T-helper 17 cell (primary cell): ENCODE results near the gene KIRREL3. TPM values are rescaled to one million over a fixed set of nuclear protein-coding genes. Genes with fewer than 3 reads are reported as not detected.
A peak's percentile ranks its signal among the peaks of the same experiment; 100 is the strongest.

Experiments
- ATAC-seq: fragments of 150-1000 bp; cut with Tn5 transposase; 2 replicates; pipeline ENCODE4 v1.10.0; 2021; ENCODE audit warnings: mild to moderate bottlenecking, moderate library complexity
- DNase-seq, 3 donors: peaks; one replicate each; pipeline versions ENCODE4 v3.0.0 to v3.0.0-alpha.2; 2020 to 2021
- H3K9me3 ChIP-seq: one replicate; pipeline ENCODE4 v1.7.0; 2013; ENCODE audit warnings: low read length, mild to moderate bottlenecking; ENCODE audit not compliant: control insufficient read depth, poor library complexity, severe bottlenecking
- H3K27ac Mint-ChIP-seq: one replicate; pipeline ENCODE4 v1.8.0; 2022; ENCODE audit warnings: mild to moderate bottlenecking, moderate library complexity, mixed read lengths
- H3K27me3 Mint-ChIP-seq: one replicate; pipeline ENCODE4 v1.8.0; 2022; ENCODE audit warnings: mixed read lengths
- H3K36me3 Mint-ChIP-seq: one replicate; pipeline ENCODE4 v1.8.0; 2022; ENCODE audit warnings: low read depth, mixed read lengths
- H3K4me1 Mint-ChIP-seq: one replicate; pipeline ENCODE4 v1.8.0; 2022; ENCODE audit warnings: mild to moderate bottlenecking, mixed read lengths
- H3K4me3 Mint-ChIP-seq: one replicate; pipeline ENCODE4 v1.8.0; 2022; ENCODE audit warnings: mild to moderate bottlenecking, moderate library complexity, mixed read lengths
- total RNA-seq, 4 donors: library from RNA in 2 of 4; stranded (reverse) in 2 of 4; gene quantifications; one replicate each; pipeline ENCODE4 v1.2.3 and lab custom pipeline; 2022 to 2026

The KIRREL3 gene
- total RNA-seq, 2 donors from 2014 or later: not detected

DNA sequence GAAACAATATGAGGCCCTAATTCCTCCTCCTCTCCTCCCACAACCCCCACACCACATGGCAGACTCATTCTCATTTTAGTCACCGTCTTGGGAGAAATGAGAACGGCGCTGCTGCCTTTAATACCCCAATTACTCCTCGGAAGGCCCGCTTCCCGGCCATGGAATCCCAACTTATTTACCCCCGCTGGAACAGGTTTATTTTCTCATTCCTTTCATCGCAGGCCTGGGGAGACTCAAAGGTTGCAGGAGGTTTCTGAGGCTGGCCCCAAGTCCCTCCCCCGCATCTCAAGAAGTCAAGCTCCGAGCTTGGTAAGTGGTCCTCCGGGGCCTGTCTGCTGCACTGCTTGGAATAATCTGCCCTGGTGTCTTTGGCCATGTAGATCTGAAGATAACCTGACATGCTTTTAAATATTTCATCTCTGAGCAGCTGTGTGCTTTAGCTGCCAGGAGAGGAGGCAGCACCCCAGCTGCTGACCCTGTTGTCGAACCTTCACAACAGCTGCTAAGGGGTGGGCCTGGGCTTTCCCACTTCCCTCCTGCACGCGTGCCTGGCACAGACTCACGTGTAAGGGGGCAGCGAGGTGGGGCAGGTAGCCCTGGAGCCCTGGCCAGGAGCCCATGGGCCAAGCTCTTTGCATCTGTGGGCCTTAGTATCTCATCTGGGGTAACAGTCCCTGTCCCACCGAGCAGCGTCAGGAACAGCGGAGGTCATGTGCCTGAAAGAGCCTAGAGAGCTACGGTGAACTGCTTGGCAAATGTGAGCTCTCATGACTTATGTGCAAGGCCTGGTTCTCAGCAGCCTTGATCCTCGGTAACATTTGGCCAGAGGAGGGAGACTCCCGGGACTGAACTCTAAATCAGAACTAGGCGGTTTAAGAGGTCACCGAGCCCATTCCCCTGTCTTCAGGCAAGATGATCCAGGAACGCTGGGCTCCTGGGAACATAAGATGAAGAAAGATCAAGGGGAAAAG, 480.5 kb downstream of the KIRREL3 start:
- no peaks in the 10 kb centered on the region for H3K36me3 Mint-ChIP-seq
- H3K27ac Mint-ChIP-seq: no peak overlapping the region
- ATAC-seq (no peak), DNase-seq (no peak)
- H3K27me3 Mint-ChIP-seq: peaks cover 61% of the 10 kb centered on the region
- H3K4me1 Mint-ChIP-seq: peaks cover 4% of the 10 kb centered on the region
- peak overlapping the region; percentile 5 for H3K4me3 Mint-ChIP-seq
- no peaks in the 10 kb centered on the region for H3K9me3 ChIP-seq

DNA sequence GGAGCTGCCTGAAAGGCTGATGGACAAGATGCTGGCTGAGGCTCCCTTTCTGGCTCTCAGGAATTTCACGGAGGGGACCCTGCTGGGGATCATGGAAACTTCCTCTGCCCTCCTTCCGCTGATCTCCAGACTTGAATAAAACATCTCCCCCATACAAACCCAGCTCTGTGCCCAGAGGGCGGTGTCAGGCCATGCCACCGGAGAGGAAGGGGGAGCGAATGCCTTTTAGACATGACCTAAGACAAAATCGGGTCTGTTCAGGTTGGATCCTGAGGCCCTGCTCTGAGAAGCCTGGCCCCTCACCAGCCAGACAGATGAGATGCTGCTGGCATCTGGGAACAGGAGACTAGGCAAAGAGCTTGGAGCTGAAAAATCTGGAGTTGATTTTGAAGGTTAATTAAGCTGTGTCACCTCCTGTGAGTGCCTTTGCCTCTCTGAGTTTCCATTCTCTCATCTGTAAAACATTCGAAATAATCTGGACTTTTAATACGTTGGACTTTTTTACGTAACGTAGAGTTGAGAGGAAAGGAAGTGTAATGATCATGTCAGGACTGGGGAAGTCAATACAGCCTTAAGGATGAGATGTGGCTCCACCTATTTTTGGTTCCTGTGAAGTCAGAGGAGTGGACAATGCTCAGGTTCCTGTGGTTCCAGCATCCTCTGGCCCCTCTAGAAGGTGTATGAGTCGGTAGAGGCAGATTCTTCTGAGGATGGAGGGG, 481.4 kb downstream of the KIRREL3 start:
- Mint-ChIP-seq H3K36me3 (no peaks in the 10 kb centered on the region), H3K27me3 (peaks cover 62% of the 10 kb centered on the region), H3K4me3 (no peak overlapping the region), H3K4me1 (peaks cover 4% of the 10 kb centered on the region), H3K27ac (no peak overlapping the region)
- DNase-seq (no peak), ATAC-seq (no peak)
- no peaks in the 10 kb centered on the region for H3K9me3 ChIP-seq

DNA sequence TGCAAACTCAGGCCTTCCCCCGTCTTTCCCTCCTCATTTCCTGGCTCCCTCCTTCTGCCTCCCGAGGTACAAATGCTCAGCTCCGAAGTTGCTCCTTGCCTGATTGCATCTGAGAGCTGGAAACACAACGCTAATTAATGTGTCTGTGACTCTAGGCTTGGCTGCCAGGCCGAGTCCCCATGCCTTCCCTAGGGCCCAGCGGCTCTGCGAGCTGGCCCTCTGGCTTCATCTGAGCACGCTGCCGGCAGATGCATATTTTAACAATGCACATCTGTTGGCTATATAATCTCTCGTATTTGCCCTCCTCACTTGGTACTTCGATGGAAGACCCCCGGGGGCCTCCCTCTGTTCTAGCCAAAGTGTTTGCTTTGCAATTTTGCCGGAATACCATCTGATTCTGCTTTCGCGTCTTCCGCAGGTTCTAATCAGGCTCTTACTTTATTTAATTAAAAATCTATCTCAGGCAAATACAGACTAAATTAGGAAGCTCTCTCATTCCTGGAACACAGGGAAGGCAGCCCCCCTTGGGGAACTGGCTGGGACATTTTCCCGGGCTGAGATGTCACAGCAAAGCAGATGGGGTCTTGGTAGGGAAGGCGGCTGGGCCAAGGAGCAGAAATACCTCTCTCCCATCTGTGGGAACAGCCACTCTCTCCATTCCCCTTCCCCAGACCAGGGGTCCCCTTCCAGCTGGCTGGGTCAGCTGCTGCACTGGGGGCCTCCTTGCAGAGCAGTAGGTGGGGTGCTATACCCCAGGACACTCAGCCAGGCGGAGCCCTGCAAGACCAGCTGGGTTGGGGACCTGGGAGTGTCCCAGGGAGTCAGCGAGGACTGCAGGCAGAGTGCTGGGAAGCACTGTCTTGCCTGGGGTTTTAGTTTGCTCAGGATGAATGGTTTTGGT, 482.2 kb downstream of the KIRREL3 start:
- DNase-seq: no peak
- Mint-ChIP-seq H3K27me3 (peaks cover 63% of the 10 kb centered on the region), H3K4me1 (peaks cover 2% of the 10 kb centered on the region), H3K27ac (no peak overlapping the region), H3K36me3 (no peaks in the 10 kb centered on the region), H3K4me3 (no peak overlapping the region)
- no peak for ATAC-seq
- no peaks in the 10 kb centered on the region for H3K9me3 ChIP-seq

DNA sequence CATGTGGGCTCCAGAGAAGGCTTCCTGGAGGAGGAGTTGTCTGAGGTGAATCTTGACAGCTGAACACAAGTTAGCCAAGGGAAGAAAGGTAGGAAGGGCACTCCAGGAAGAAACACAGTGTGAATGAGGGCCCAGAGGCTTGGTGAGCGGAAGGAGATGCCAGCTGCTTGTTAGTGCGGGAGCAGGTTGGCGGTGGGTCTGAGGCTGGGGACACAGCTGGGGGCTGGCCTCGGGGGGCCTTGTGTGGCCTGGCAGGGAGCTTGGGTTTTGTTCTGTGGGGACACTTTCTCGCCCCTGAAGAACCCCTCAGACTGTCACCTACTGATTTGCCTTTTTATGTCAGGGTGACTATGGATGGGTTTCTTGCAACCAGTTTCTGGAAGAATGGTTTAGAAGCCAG, 485.1 kb downstream of the KIRREL3 start:
- Mint-ChIP-seq H3K27me3 (peaks cover 83% of the 10 kb centered on the region), H3K4me3 (no peak overlapping the region), H3K4me1 (peaks cover 2% of the 10 kb centered on the region), H3K27ac (peak overlapping the region; percentile 68), H3K36me3 (no peaks in the 10 kb centered on the region)
- ATAC-seq (no peak), DNase-seq (no peak)
- H3K9me3 ChIP-seq: no peaks in the 10 kb centered on the region

DNA sequence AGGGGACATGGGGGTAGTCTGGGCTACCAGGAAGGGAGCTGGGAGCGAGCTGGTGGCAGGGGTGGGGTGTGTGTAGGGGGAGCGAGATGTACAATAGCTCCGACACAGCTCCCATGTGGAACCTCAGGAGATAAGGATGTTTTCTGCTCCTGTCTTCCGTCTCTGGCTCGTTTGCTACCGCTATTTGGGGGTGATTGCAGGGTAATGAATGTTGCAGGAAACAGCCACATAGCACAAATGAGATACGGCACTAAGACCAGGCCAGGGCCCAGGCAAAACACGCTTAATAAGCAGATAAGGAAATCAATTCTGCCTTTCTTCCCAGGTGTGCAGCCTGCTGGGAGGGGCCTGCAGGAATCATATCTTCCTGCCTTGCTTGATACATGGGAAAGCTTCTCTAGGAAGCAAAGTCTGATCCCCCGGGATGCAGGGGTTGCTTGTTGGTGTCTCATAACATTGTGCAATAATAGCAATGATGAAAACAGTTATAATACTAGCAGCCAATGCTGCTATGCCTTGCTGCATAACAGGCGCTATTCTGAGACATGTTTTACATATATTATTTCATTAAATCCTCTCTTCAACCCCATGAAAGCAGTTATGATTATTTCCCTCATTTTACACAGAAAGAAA, 486.4 kb downstream of the KIRREL3 start:
- no peak for ATAC-seq
- Mint-ChIP-seq H3K36me3 (no peaks in the 10 kb centered on the region), H3K4me1 (peaks cover 2% of the 10 kb centered on the region), H3K4me3 (no peak overlapping the region), H3K27me3 (peaks cover 81% of the 10 kb centered on the region), H3K27ac (no peak overlapping the region)
- no peak for DNase-seq
- no peaks in the 10 kb centered on the region for H3K9me3 ChIP-seq

DNA sequence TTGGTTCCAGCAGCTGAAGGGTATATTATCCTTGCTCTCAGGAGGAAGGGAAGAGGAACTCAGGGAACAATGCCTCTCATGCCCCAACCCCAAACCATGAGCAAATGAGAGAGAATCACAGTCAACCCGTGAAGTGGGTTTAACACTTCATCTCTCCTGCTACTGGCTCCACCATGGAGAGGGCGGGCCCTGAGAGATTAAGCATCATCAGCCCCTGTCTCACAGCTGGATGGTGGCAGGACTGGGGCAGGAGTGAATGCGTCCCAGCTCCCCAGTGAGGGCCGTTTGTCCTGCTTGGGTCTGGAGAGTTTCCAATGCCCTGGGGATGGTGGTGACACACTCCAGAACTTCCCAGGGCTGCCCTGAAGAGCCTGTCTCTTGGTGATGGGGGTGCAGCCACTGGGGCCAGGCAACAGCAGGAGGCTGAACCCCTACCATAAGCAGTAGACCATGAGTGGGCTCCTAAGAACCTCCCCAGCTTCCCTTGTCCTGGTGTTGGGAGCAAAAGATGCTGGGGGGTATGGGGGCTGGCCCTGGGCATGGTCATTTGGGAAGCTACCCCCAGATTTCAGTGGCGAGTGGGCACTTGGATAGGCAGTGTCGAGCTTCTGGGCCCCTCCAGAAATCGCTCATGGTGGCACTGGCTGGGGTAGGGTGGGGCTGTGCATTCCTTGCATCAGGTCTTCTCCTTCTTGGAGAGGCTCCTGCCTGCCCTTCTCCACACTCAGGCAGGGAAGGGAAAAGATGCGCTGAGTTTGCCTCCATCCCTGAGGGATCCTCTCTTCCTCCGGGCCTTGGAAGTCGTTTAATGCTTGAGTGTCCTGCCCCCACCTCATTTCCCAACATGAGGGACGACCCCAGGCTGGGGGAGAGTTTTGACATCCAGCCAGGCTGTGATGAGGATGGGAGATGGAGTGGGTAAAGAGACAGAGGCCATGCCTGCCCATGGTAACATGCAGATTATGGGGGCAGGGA, 487.5 kb downstream of the KIRREL3 start:
- H3K4me1 Mint-ChIP-seq: peaks cover 2% of the 10 kb centered on the region
- H3K4me3 Mint-ChIP-seq: no peak overlapping the region
- no peaks in the 10 kb centered on the region for H3K9me3 ChIP-seq
- no peak overlapping the region for H3K27ac Mint-ChIP-seq
- no peaks in the 10 kb centered on the region for H3K36me3 Mint-ChIP-seq
- no peak for DNase-seq
- no peak for ATAC-seq
- peaks cover 82% of the 10 kb centered on the region for H3K27me3 Mint-ChIP-seq

DNA sequence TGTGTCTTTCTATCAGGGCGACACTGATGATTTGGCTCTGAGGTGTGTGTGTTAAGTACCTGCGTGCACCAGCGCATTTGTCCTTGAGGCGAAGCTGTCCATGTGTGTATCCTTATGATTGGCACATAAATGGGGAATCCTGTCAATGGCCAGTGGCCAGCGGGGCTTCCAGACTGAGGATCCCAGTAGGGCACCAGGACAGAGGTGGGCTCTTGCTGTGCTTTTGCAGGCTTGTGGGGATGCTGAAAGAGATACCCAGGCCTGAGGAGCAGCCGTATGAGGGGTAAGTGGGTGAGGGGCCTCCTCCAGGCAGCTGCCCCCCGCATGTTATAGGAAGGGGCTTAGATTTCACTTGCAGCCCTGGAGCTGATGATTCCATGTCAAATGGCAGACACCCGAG, 488.3 kb downstream of the KIRREL3 start:
- no peaks in the 10 kb centered on the region for H3K36me3 Mint-ChIP-seq
- peaks cover 2% of the 10 kb centered on the region for H3K4me1 Mint-ChIP-seq
- H3K27me3 Mint-ChIP-seq: peaks cover 82% of the 10 kb centered on the region
- no peak overlapping the region for H3K4me3 Mint-ChIP-seq
- H3K9me3 ChIP-seq: no peaks in the 10 kb centered on the region
- no peak for DNase-seq
- H3K27ac Mint-ChIP-seq: no peak overlapping the region
- ATAC-seq: no peak

DNA sequence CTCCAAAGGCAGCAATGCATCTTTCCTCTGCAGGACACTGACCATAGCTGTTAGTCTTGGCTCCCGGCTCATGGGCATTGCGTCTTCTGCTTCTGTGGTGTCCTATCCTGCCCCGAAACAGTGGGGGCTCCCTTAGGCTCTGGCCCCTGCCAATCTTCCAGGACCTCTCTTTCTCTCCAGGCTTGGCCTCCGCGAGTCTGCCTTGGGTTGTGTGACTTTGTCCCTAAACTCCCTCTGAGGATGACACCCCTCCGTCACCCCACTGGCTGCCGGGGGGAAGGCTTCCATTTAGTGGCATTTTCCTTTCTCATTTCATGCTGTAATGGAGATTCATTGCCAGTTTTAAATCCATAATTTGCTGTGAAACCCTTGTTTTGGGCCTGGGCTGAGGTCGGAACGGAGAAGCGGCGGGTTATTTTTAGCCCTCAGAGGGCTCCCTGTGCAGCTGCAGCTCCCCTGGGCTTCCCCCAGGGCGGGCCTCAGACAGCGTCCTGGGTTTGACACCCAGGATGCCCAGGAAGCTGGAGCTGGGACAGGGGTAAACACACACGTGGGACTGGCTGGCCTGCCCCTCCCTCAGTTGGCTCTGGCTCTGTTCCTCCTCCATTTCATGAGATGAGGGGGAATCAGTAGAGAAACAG, 489.0 kb downstream of the KIRREL3 start:
- Mint-ChIP-seq H3K36me3 (no peaks in the 10 kb centered on the region), H3K4me3 (no peak overlapping the region), H3K27ac (no peak overlapping the region), H3K27me3 (peaks cover 78% of the 10 kb centered on the region), H3K4me1 (peaks cover 2% of the 10 kb centered on the region)
- DNase-seq (no peak), ATAC-seq (no peak)
- no peaks in the 10 kb centered on the region for H3K9me3 ChIP-seq

DNA sequence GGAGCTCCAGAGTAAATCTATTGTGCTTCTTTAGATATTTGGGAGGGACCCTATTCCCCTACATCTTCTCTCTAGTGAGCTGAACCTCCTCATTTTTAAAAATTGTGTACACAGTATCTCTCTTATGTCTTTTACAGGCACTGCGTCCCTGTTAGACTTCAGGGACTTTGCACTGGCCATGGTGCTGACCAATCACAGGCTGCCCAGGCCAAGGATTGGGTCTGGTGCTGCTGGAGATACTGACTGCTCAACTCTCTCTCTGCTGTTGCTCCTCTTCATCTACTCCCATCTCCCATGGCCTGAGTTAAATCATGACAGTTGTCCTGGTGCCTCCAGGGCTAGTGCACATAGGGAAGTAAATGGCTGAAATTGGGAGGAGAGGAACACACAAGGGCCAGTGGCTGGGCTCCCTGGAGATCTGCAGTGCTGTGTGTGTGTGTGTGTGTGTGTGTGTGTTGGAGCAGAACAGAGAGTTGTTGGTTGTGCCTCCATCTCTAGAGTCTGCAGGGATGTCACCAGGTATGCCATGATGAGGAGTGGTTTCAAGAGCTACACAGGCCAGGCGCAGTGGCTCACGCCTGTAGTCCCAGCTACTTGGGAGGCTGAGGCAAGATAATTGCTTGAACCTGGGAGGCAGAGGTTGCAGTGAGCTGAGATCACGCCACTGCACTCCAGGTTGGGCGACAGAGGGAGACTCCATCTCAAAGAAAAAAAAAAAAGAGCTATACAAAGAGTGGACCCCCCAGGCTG, 489.8 kb downstream of the KIRREL3 start:
- H3K9me3 ChIP-seq: peaks cover under 1% of the 10 kb centered on the region
- H3K36me3 Mint-ChIP-seq: no peaks in the 10 kb centered on the region
- no peaks in the 10 kb centered on the region for H3K4me1 Mint-ChIP-seq
- peaks cover 74% of the 10 kb centered on the region for H3K27me3 Mint-ChIP-seq
- no peak overlapping the region for H3K4me3 Mint-ChIP-seq
- H3K27ac Mint-ChIP-seq: no peak overlapping the region
- no peak for DNase-seq
- ATAC-seq: no peak

DNA sequence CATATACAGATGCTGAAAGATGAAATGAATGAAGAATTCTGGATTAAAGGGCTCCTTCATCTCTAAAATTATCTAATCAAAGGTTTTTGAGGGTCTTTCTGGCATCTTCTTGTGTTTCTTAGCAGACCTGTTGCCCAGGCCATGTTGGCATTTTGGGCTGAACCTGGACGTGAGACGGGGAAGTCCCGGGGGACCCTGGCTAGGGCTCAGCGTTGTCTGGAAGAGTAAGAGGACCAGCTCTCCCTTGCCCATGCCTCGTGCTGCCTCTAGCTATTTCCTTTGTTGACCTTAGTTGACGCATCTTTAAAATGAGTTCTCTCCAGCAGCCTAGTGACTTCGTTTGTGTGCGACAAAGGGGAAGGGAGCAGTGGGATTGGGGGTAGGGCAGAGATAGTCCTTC, 492.9 kb downstream of the KIRREL3 start:
- Mint-ChIP-seq H3K36me3 (no peaks in the 10 kb centered on the region), H3K27me3 (peaks cover 50% of the 10 kb centered on the region), H3K4me3 (no peak overlapping the region), H3K27ac (no peak overlapping the region), H3K4me1 (no peaks in the 10 kb centered on the region)
- DNase-seq: no peak
- peaks cover 3% of the 10 kb centered on the region for H3K9me3 ChIP-seq
- no peak for ATAC-seq

DNA sequence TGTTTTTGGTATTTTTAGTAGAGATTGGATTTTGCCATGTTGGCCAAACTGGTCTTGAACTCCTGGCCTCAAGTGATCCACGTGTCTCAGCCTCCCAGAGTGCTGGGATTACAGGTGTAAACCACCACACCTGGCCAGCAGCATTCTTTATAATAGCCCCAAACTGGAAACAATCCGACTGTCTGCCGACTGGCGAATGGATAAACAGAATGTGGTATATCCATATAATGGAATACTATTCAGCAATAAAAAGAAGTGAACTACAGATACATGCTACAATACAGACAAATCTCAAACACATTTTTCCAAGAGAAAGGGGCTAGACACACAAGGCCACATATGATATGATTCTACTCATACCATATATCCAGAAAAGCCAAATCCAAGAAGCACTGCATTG, 493.8 kb downstream of the KIRREL3 start:
- H3K27ac Mint-ChIP-seq: no peak overlapping the region
- DNase-seq (no peak), ATAC-seq (no peak)
- no peak overlapping the region for H3K4me3 Mint-ChIP-seq
- no peaks in the 10 kb centered on the region for H3K36me3 Mint-ChIP-seq
- H3K27me3 Mint-ChIP-seq: peaks cover 50% of the 10 kb centered on the region
- no peaks in the 10 kb centered on the region for H3K4me1 Mint-ChIP-seq
- peaks cover 3% of the 10 kb centered on the region for H3K9me3 ChIP-seq
